Activated T-cell treated with anti-CD3 and anti-CD28 coated beads, Interleukin-2, amount 50 U/mL, for 4 hours (primary cell): Measurements from ENCODE around the gene CDC27. TPM values are rescaled to one million over a fixed set of nuclear protein-coding genes. Genes with fewer than 3 reads are reported as not detected.
A peak's percentile ranks its signal among the peaks of the same experiment; 100 is the strongest.
"Not testable (repeated sequence)": the region's sequence is repeated elsewhere in the genome, so short reads cannot be mapped to it uniquely, and the experiment has no call there.

Source experiments
- ATAC-seq, 2 donors: fragments of 200-7000 bp; cut with Tn5 transposase; one replicate each; pipeline ENCODE4 v1.10.0; 2021
- DNase-seq: peaks from one replicate; pipeline ENCODE4 v3.0.0-alpha.2; 2020
- H3K27me3 Mint-ChIP-seq: one replicate; pipeline ENCODE4 v1.8.0; 2021; ENCODE audit warnings: low read depth, mixed read lengths
- H3K36me3 Mint-ChIP-seq: one replicate; pipeline ENCODE4 v1.8.0; 2022; ENCODE audit warnings: mixed read lengths; ENCODE audit not compliant: insufficient read depth
- H3K4me1 Mint-ChIP-seq: one replicate; pipeline ENCODE4 v1.8.0; 2021; ENCODE audit warnings: low read depth, mixed read lengths
- H3K4me3 Mint-ChIP-seq: one replicate; pipeline ENCODE4 v1.8.0; 2021; ENCODE audit warnings: mild to moderate bottlenecking, moderate library complexity, mixed read lengths
- H3K9me3 Mint-ChIP-seq: one replicate; pipeline ENCODE4 v1.8.0; 2021; ENCODE audit warnings: mixed read lengths
- total RNA-seq, 3 donors: library from RNA; stranded (reverse); gene quantifications; one replicate each; pipeline ENCODE4 v1.2.1, GENCODE V29; 2021

Gene CDC27
- total RNA-seq, 3 donors from 2014 or later = 61.1 to 74.9 (median 66.0) TPM

- ATAC-seq, H3K4me1 Mint-ChIP-seq, DNase-seq, H3K36me3 Mint-ChIP-seq, H3K4me3 Mint-ChIP-seq, H3K27me3 Mint-ChIP-seq, H3K9me3 Mint-ChIP-seq: not testable (repeated sequence)
Observed at GRCh38 chr17:47105246-47105645, 83.8 kb downstream of the CDC27 start.

- H3K27me3 Mint-ChIP-seq = no peaks in the 10 kb centered on the region
- H3K36me3 Mint-ChIP-seq = peaks cover 1% of the 10 kb centered on the region
- H3K4me3 Mint-ChIP-seq = no peak overlapping the region
- H3K4me1 Mint-ChIP-seq = peaks cover 16% of the 10 kb centered on the region
- ATAC-seq (no peak), DNase-seq (no peak)
- no peaks in the 10 kb centered on the region for H3K9me3 Mint-ChIP-seq
Observed at GRCh38 chr17:47102914-47103313, 86.2 kb downstream of the CDC27 start.

- Mint-ChIP-seq H3K4me3 (peak overlapping the region; percentile 99), H3K36me3 (peaks cover 1% of the 10 kb centered on the region), H3K27me3 (no peaks in the 10 kb centered on the region), H3K4me1 (peaks cover 17% of the 10 kb centered on the region), H3K9me3 (no peaks in the 10 kb centered on the region)
- DNase-seq = peak; percentile 87
- peak; percentile 100 for ATAC-seq
Observed at GRCh38 chr17:47099987-47100711, 88.9 kb downstream of the CDC27 start.

- Mint-ChIP-seq H3K27me3 (no peaks in the 10 kb centered on the region), H3K36me3 (peaks cover 1% of the 10 kb centered on the region), H3K9me3 (no peaks in the 10 kb centered on the region), H3K4me1 (peaks cover 17% of the 10 kb centered on the region), H3K4me3 (peak overlapping the region; percentile 87)
- ATAC-seq (peak; percentile 12 to 23), DNase-seq (no peak)
Observed at GRCh38 chr17:47099451-47099986, 89.6 kb downstream of the CDC27 start.

GRCh38 chr17:47096343-47096742 lies 92.8 kb downstream of the CDC27 start:
- no peak for ATAC-seq
- Mint-ChIP-seq H3K36me3 (peaks cover 10% of the 10 kb centered on the region), H3K4me1 (peaks cover 30% of the 10 kb centered on the region), H3K4me3 (no peak overlapping the region), H3K9me3 (no peaks in the 10 kb centered on the region), H3K27me3 (no peaks in the 10 kb centered on the region)
- no peak for DNase-seq

- Mint-ChIP-seq H3K36me3 (peaks cover 14% of the 10 kb centered on the region), H3K4me1 (peaks cover 27% of the 10 kb centered on the region), H3K27me3 (no peaks in the 10 kb centered on the region), H3K9me3 (no peaks in the 10 kb centered on the region), H3K4me3 (no peak overlapping the region)
- ATAC-seq = no peak
- DNase-seq = no peak
Observed at GRCh38 chr17:47095268-47095667, 93.8 kb downstream of the CDC27 start.

DNA sequence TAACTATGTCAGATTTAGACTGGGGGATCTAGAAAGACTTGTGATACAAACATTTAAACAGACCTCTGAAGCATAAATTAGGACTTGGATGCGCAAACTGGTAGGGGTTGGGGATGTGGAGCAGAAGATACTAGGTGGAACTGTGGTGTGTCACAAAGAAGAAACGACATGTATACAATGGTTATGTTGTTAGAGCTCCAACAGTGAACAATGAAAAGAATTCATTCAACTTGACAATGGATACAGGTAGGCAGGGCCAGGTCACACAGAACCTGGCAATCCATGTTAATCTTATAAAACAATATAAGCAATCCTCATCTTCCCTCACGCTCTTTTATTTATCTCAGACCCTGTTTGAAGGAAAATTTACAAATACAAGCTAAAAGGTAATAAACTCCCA lies 102.0 kb downstream of the CDC27 start:
- no peak for ATAC-seq
- Mint-ChIP-seq H3K27me3 (no peaks in the 10 kb centered on the region), H3K36me3 (peaks cover 8% of the 10 kb centered on the region), H3K4me1 (peaks cover 19% of the 10 kb centered on the region), H3K4me3 (no peak overlapping the region), H3K9me3 (no peaks in the 10 kb centered on the region)
- DNase-seq = no peak

DNA sequence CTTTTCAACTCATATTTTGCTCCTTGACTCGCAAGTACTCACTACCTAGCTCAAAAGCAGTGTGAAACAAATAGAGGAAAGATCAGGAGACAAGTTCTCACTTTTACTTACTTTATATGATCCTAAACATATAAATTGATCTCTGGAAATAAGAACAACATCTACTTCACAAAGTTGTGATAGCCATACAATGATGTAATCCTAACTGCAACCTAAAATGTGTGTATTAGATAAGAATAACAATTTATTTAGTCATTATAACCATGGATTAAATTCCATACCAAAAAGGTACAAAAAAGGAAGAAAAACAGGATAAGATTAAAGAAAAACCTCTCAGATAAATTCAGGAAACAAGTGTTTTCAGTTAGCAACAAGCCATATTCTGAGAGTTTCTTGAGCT lies 103.4 kb downstream of the CDC27 start:
- H3K27me3 Mint-ChIP-seq = no peaks in the 10 kb centered on the region
- H3K4me1 Mint-ChIP-seq = peaks cover 14% of the 10 kb centered on the region
- peaks cover 9% of the 10 kb centered on the region for H3K36me3 Mint-ChIP-seq
- DNase-seq (no peak), ATAC-seq (no peak)
- H3K4me3 Mint-ChIP-seq = no peak overlapping the region
- H3K9me3 Mint-ChIP-seq = no peaks in the 10 kb centered on the region

DNA sequence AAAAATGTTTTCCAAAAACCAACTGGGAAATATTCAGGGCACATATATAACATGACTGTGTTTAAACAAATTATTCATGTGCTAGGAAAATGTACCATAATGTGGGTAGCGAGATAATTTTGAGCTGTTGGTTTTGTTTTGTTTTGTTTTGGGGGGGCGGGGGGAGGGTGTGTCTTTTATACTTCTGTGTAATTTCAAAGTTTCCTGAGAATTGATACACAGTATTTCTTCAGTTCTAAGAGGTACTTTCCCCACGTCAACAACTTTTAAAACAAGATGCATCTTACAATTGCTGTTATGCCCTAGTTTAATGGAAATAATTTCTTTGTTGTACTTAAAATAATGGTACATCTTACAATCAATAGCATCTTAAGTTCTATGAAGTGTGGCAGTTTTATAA lies 110.3 kb downstream of the CDC27 start:
- DNase-seq (no peak), ATAC-seq (no peak)
- peaks cover 7% of the 10 kb centered on the region for H3K36me3 Mint-ChIP-seq
- H3K27me3 Mint-ChIP-seq = no peaks in the 10 kb centered on the region
- H3K9me3 Mint-ChIP-seq = no peaks in the 10 kb centered on the region
- no peak overlapping the region for H3K4me3 Mint-ChIP-seq
- no peaks in the 10 kb centered on the region for H3K4me1 Mint-ChIP-seq

- Mint-ChIP-seq H3K4me3 (no peak overlapping the region), H3K9me3 (no peaks in the 10 kb centered on the region), H3K36me3 (peaks cover 7% of the 10 kb centered on the region), H3K27me3 (no peaks in the 10 kb centered on the region), H3K4me1 (peaks cover 2% of the 10 kb centered on the region)
- ATAC-seq = no peak
- DNase-seq = no peak
Observed at GRCh38 chr17:47077576-47077975, 111.5 kb downstream of the CDC27 start.

DNA sequence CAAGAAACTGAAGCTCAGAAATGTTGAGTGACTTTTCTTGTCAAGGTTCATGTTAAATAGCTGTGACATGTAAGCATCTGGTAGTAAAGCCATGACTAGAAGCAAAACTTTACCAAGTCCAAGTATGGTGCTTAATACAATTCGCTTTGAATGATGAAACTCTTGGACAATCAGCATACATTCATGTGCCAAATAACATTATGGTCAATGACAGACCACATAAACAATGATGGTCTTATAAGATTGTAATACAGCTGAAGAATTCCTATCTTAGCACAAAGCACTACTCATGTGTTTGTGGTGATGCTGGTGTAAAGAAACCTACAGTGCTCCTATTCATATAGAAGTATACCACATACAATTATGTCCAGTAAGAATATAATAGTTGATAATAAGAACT lies 112.9 kb downstream of the CDC27 start:
- Mint-ChIP-seq H3K36me3 (no peaks in the 10 kb centered on the region), H3K4me1 (peaks cover 13% of the 10 kb centered on the region), H3K27me3 (no peaks in the 10 kb centered on the region), H3K9me3 (no peaks in the 10 kb centered on the region), H3K4me3 (no peak overlapping the region)
- ATAC-seq (no peak), DNase-seq (no peak)

DNA sequence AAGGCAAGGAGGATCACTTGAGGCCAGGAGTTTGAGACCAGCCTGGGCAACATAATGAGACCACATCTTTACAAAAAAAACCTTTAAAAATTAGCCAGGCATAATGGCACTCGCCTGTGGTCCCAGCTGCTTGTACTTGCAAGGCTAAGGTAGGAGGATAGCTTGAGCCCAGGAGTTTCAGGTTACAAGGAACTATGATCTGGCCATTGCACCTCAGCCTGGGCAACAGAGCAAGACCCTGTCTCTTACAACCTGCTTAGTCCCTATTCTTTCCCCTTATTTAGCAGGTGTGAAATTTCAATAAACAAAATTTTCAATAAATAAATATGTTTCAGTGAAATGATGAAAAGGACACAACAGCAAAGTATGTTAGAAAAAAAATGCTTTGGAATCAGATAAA lies 114.7 kb downstream of the CDC27 start:
- H3K9me3 Mint-ChIP-seq, ATAC-seq, DNase-seq: not testable (repeated sequence)

DNA sequence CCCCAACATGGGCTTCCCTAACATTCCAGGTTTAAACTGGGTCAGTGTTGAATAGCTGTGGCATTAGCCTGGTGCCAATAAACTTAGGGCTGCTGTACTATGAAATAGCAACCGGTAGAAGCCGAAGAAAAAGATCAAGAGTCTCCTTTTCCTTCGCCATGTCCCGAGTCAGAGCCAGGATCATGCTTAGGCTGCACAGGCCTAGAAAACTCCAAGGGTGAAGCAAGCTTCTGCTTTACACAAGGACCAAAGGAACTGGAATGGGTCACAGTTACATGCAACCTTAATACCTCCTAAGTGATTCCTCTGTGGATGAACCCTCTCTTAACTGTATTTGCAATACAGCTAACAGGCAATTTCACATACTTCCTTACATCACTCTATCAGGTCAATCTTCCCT lies 115.5 kb downstream of the CDC27 start:
- H3K27me3 Mint-ChIP-seq, ATAC-seq, DNase-seq, H3K36me3 Mint-ChIP-seq, H3K9me3 Mint-ChIP-seq, H3K4me3 Mint-ChIP-seq: not testable (repeated sequence)
- peaks cover 21% of the 10 kb centered on the region for H3K4me1 Mint-ChIP-seq

More for the DNA sequence above, 114.7 kb downstream of the CDC27 start:
- peaks cover 18% of the 10 kb centered on the region for H3K4me1 Mint-ChIP-seq
- H3K27me3 Mint-ChIP-seq, H3K36me3 Mint-ChIP-seq, H3K4me3 Mint-ChIP-seq: not testable (repeated sequence)

DNA sequence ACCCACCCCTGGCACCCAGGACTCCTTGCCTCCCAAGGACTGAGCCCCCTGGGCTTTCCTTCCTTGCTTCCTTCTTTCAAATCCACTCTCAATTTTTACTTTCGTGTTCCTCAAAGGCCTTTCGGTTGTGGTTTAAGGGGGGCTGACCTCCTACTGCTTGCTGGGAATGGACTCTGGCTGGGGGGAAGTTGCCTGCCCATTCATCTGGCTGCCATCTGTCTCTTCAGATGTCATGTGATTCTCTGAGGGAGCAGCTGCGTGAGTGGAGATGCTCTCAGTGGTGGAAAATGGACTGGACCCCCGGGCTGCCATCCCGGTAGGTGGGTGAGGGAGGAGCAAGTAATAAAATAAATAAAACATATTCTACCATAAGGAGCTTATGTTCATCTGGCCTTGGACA lies 116.2 kb downstream of the CDC27 start:
- Mint-ChIP-seq H3K9me3 (no peaks in the 10 kb centered on the region), H3K4me1 (peaks cover 25% of the 10 kb centered on the region), H3K27me3 (no peaks in the 10 kb centered on the region), H3K4me3 (no peak overlapping the region), H3K36me3 (no peaks in the 10 kb centered on the region)
- DNase-seq (no peak), ATAC-seq (no peak)

DNA sequence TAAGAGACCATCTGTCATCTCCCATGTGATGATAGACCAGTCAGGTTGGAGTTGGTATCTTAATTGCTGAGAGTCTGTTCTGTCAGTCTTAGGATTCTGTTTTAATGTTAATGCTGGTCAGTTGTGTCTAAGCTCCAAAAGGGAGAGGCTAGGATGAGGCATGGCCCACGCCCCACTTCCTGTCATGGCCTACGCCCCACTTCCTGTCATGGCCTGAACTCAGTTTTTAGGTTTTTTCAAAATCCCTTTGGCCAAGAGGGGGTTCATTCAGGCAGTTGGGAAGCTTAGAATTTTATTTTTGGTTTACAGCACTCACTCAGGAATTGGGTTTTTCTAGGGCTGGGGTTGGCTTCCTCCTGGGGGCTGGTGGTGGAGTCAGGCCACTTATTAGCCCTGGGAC lies 117.9 kb downstream of the CDC27 start:
- not testable (repeated sequence) for ATAC-seq, H3K36me3 Mint-ChIP-seq, H3K9me3 Mint-ChIP-seq, H3K27me3 Mint-ChIP-seq, DNase-seq, H3K4me3 Mint-ChIP-seq
- peaks cover 36% of the 10 kb centered on the region for H3K4me1 Mint-ChIP-seq
